ENCODE measurements around the gene MXI1.

- TF ChIP-seq CTCF (IDR thresholded peaks at IDR 0.05; ENCODE audit: insufficient read depth, low read depth, low read length): no peak
- no peak for TF ChIP-seq EZH2 (IDR thresholded peaks at IDR 0.05; ENCODE audit: insufficient read depth, low read length)
Measured at GRCh38 chr10:110265573-110266193, 58.3 kb downstream of the MXI1 start.
